ENCODE data around the gene REXO2. TPM values are rescaled to one million over a fixed set of nuclear protein-coding genes. Genes with fewer than 3 reads are reported as not detected.

Gene REXO2
- total and polyA plus RNA-seq, 2 of the 13 experiments (the other 11 are each of a cell fraction or from before 2014, with no cell fraction given), result 95.6 to 104 TPM

- Histone ChIP-seq H3K4me2 (ENCODE audit: low read depth, low read length) (peak overlapping the region; percentile 70), H3K36me3 (replicated peaks in 1 of 2; ENCODE audit: control insufficient read depth in 1 of 2, insufficient read depth in 2 of 2, low read length in 2 of 2) (peaks cover 3 to 11% of the 10 kb centered on the region in 2 experiments), H3K79me2 (ENCODE audit: insufficient read depth, low read length) (peaks cover 62% of the 10 kb centered on the region), H3K4me1 (ENCODE audit: insufficient read depth, low read length) (peaks cover 45% of the 10 kb centered on the region), H3K9me3 (ENCODE audit: low read length) (no peaks in the 10 kb centered on the region), H3K9ac (ENCODE audit: insufficient read depth, low read depth, low read length) (peak overlapping the region; percentile 99), H3K4me3 (replicated peaks in 1 of 3; ENCODE audit: insufficient read depth in 1 of 3, low read depth in 2 of 3, low read length in 3 of 3) (peak overlapping the region; percentile 97 to 99 (median 98)), H2AFZ (ENCODE audit: low read length) (peak overlapping the region; percentile 48), H3K27me3 (ENCODE audit: control insufficient read depth in 1 of 2, insufficient read depth in 2 of 2, low read length in 2 of 2) (peaks cover 0 to 3% of the 10 kb centered on the region in 2 experiments; a peak in 1 of 5 replicates), H3K27ac (ENCODE audit: extremely low read length, insufficient read depth, low read length) (peak overlapping the region; percentile 98), H4K20me1 (ENCODE audit: insufficient read depth, low read length) (no peaks in the 10 kb centered on the region)
- no peak for ATAC-seq
- BruUV-seq (replicated peaks), result TSS peak; percentile 70
- in situ Hi-C loops (cut with HindIII; ENCODE audit: extremely low pct_ligation_motif_present, low pct_unique_long_range_greater_than_20kb), result no loop called here
- POLR2A ChIA-PET, result interaction anchor here (0.8 to 2.0 kb wide), 3 partner anchors 38 to 526 kb away, joined by 3 to 17 read pairs (median 3); partner anchors contain the start of genes REXO2 and USP28
- CTCF ChIA-PET (ENCODE audit: low intra/inter-chr PET ratio, low total read pairs), result no interaction called here
- intact Hi-C loops (cut with micrococcal nuclease; ENCODE audit: unreplicated experiment), result loop anchor here (1.0 to 5.0 kb wide), 2 partner anchors 38 to 54 kb away; partner anchors contain the start of gene REXO2
- FAIRE-seq, result no peak
- WGBS (ENCODE audit: low lambda C conversion rate), result 1% methylated on average over 8 of the region's 8 CpGs
- DNase-seq (ENCODE audit: low spot score), result no peak
- TF ChIP-seq ZNF18 (CRISPR knock-in tag; IDR thresholded peaks at IDR 0.05; ENCODE audit: insufficient replicate concordance) (no peak), KDM5A (IDR thresholded peaks at IDR 0.05; ENCODE audit: borderline replicate concordance, low read length) (peak; percentile 21; the same call in 1 of the 2 replicates), MED8 (CRISPR knock-in tag; IDR thresholded peaks at IDR 0.05; ENCODE audit: insufficient replicate concordance) (no peak), ARID3A (IDR thresholded peaks at IDR 0.05; ENCODE audit: low read depth, low read length) (no peak), ZNF710 (CRISPR knock-in tag; IDR thresholded peaks at IDR 0.05; ENCODE audit: borderline replicate concordance) (no peak), FOXJ3 (CRISPR knock-in tag; IDR thresholded peaks at IDR 0.05; ENCODE audit: borderline replicate concordance) (no peak), MYC (CRISPR knock-in tag; IDR thresholded peaks at IDR 0.05; ENCODE audit: borderline replicate concordance) (no peak), ZNF772 (CRISPR knock-in tag; IDR thresholded peaks at IDR 0.05) (0 out of 2 replicates have a peak, but pooled peaks have one; percentile 6), SALL2 (CRISPR knock-in tag; IDR thresholded peaks at IDR 0.05) (no peak), ZMYM2 (CRISPR knock-in tag; IDR thresholded peaks at IDR 0.05) (0 out of 2 replicates have a peak, but pooled peaks have one; percentile 3), STAT6 (CRISPR knock-in tag; IDR thresholded peaks at IDR 0.05; ENCODE audit: borderline replicate concordance) (peak; percentile 19; the same call in 1 of the 2 replicates), HMG20A (CRISPR knock-in tag; IDR thresholded peaks at IDR 0.05; ENCODE audit: borderline replicate concordance) (no peak), ASH2L (IDR thresholded peaks at IDR 0.05; ENCODE audit: insufficient read length, low read depth, low read length) (peak; percentile 62), SRF (IDR thresholded peaks at IDR 0.05; ENCODE audit: low read depth, low read length) (no peak)
These were observed 38.4 kb upstream of the REXO2 start for GRCh38 chr11:114400915-114401223.

Data from HepG2 (cell line).